Inferior parietal cortex (tissue), 1 donor: Measurements from ENCODE around the gene RASAL3.

ENCODE experiments used
- DNase-seq: peaks from one replicate; pipeline ENCODE4 v3.0.0-alpha.2; 2016; ENCODE audit errors: extremely low spot score

RASAL3 gene

DNA sequence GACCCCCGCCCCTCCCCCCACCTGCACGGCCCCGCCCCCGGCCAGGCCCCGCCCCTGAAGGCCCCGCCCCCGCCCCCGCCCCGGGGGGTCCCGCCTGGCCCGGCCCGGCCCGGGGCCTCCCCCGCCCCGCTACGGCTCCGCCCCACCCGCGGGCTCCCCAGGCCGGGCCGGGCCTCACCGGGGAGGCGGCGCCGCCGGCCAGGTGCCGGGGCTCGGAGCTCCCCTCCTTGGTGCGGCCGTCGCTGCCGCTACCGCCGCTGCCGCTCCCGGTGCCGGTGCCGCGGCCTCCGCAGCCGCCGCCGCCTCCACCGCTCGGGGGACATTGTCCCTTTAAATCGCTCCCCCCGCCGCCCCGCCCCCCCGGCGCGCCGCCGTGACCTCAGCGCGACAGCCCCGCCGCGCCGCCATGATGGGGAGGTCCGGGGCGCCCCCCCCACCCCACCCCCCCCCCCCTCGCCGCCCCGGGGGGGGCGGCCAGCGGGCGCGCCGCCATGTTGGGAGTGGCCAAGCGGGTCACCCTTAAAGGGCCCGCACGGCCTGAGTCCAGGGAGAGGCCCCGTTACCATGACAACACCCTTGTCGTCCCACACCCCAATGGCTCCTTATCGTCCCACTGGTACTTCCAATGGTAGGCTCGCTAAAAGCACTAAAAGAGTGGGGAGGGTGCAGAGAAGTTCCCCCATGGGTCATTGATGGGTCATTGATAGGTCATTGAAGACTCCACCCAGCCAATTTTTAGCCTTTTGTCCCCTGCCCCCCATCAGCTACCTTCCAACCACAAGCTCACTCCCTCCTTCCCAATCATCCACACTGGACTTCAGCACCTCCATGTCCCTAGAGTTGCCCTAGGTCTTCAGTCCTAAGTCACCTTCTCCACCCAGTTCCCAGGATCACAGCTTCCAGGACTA lies 14.5 kb downstream of the RASAL3 start, which contains the start of gene WIZ:
Gene WIZ, minus strand, starts transcription at position 337 of the 908 bp plus-strand sequence. CDS start 1,649 bp downstream, outside the sequence.
- DNase-seq, result peak; percentile 54

DNA sequence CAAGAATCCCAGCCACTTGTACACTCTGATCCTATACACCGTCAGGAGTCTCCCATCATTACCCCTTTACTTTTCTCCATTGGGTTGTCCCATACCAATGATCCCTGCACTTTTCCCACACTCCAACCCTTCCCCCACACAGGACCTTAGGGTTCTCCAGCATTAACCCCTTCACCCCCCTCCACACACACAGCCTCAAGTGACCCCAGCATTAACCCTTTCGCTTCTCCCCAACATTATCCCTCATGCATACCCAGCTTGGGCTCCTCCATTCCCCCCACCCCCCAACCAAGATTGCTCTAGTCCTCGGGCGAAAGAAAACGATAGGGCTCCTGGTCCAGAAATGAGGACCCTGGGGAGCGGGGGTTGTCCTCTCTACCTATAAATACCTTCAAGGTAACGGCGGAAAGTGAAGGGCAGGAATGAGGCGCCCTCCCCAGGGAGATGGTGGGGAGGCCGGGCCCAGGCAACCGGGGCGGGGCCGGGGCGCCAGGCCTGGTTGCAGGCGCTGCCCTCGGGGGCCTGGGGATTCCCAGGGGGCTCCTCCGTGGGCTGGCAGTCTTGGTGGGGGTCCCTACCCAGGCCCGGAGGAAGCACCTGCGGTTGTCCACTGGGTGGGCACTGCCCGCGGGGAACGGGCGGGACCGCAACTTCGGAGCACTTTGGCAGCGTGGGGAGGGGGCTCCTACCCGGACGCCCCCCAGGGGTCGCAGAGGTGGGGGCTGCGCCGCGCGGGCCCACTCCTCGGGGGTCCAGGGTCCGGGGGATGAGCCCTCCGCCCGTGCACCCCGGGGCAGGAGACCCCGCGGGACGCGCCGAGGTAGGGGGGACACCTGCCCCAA lies 15.3 kb downstream of the RASAL3 start:
- DNase-seq, result no peak

DNA sequence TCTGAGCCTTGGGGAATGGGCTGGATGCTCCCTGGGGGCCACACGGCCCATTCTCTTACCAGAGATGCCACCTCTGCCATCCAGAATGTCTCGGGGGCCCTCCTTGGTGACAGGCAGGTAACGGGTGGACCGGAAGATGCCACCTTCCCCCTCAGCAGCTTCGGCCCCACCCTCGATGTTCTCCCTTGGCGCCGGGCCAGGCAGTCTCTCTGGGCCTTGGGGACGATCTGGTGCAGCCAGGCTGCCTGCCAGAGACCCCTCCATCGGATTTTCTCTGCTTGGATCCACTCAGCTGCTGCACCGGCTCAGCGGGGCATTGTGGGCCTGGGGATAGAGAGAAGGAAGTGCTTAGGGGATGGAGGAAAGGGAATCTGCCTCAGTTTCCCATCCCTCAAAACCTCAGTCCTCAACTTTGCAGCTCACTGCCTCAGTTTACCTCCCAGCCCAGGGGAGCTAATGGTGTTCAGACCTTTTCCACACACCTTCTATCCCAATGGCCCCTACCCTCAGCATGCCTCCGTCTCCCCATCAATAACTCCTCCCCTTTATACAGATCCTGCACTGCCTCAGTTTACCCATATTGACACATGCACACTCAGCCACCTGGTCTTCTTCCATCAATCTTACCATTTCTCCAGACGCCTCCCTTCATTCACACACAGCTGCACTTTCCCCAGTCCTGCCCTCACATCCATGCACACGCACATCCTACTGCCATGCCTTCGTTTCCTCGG lies 16.1 kb downstream of the RASAL3 start:
- no peak for DNase-seq

DNA sequence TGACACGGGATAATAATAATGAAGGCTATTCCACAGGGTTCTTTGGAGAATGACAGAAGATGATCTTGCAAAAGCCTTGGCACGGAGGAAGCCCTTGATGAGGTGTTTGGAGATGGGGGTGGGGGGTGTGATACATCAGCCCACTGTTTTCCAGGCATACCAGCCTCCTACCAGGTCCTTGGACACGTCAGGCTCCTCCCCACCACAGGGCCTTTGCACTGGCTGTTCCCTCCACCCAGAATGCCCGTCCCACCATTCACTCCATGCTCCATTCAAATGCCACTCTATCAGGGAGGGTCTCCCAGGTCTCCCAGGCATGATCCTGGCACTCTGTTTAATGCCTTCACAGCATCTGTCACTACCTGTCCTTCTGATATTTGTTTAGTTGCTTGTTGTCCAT lies 17.3 kb downstream of the RASAL3 start:
- no peak for DNase-seq

DNA sequence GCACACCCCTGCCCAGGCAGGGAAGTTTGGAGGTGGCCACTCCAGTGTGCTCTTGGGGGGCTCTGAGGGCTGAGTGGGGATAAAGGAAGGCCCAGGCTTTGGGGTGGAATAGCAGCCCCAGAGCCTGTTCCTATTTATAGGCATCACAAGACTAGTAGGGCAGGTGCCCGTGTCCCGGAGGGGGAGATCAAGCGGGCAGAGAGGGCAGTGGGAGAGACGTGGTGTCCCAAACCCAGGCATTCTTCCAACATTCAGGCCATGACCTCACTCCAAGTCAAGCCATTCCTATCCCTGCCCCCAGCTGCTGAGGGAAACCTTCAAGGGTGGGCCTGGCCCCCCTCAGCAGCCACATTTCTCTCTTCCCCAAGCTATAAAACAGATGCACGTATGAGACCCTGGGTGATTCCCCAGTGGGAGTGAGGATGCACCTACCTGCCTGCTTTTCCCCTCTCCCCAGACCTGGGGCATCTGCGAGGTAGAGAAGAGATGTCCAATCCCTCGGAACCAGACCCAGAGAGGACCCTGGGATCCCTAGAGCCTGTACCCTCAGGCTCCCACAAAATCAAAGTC lies 18.5 kb downstream of the RASAL3 start:
- DNase-seq, result no peak

DNA sequence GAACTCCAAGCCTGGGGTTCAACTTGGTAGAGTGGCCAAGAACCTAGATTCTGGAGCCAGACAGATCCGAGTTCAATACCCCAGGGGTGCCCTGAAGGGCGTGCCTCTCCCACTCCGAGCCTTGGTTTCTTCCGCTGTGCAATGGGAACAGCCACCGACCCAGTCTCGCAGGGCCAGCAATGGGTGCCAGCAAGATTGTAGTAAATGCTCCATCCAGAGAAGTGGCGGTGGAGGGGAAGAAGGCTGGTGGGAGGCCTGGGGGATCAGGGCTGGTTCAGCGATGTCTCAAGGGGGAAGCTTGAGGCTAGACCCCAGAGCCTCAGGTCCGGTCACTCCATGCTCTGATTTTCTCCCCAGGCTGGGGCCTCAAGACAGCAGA lies 19.1 kb downstream of the RASAL3 start:
- DNase-seq, result no peak

DNA sequence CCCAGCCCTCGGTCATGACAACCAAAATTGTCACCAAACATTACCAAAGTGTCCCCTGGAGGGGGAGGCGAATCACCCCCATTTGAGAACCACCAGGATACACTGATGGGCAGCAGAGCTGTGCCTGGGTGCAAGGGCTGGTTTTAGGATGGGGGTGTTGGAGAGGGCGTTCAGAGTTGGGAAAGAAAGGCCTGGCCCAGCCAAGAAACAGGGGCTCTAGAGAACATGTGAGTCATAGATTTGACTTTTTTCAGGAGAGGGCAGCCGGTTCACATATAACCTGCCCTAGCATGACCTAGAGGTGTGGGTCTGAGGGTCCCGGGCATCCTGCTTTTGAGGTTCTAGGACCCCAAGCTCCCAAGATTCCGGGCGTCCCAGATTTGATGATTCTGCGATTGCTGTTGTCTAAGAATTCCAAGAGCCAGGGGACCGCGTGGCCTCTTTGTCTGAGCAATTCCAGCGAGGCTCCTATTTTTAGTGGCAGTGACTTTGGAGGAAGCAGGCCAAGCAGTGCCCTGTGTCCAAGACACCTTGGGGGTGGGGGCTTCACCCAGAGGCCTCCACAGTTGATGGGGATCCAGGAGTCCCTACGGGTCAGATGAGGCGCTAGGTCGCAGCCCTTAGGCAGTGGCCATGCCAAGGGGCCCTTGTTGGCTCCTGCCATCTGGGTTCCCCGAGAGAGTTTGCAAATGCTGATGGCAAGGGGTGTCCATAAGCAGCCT lies 19.7 kb downstream of the RASAL3 start:
- no peak for DNase-seq

DNA sequence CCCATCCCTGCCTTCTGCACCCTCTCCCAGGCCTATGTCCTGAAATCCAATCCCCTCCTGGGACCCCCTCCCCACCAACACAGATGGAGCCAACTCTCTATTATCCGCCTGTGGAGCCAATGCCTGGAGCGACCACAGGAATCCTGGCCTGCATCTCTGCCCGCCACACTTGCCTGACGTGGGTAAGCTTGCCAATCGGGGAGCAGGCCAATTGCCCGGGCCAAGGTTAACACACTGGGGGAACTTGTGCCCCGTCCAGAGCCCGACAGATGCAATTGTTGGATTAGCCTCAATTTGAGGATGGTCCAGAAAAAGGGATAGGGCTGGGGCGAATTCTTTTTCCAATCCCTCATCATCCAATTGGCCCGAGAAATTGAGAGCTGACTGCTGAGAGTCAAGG lies 20.5 kb downstream of the RASAL3 start:
- no peak for DNase-seq

DNA sequence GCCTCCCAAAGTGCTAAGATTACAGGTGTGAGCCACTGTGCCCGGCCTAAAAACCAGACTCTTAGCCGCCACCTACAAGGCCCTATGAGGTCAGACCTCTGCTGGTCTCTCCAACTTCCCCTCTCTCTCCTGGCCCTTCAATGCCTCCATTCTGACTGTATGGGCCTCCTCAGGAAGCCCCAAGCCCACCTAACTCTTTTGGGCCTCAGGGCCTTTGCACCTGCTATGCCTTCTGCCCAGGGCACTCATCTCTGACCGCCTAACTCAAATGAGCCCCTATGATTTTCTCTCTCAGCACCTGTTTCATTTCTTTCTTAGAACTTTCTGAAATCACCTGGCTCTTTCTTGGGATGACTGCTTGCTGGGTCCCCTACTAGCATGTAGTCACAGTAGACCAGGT lies 21.0 kb downstream of the RASAL3 start:
- DNase-seq, result no peak

DNA sequence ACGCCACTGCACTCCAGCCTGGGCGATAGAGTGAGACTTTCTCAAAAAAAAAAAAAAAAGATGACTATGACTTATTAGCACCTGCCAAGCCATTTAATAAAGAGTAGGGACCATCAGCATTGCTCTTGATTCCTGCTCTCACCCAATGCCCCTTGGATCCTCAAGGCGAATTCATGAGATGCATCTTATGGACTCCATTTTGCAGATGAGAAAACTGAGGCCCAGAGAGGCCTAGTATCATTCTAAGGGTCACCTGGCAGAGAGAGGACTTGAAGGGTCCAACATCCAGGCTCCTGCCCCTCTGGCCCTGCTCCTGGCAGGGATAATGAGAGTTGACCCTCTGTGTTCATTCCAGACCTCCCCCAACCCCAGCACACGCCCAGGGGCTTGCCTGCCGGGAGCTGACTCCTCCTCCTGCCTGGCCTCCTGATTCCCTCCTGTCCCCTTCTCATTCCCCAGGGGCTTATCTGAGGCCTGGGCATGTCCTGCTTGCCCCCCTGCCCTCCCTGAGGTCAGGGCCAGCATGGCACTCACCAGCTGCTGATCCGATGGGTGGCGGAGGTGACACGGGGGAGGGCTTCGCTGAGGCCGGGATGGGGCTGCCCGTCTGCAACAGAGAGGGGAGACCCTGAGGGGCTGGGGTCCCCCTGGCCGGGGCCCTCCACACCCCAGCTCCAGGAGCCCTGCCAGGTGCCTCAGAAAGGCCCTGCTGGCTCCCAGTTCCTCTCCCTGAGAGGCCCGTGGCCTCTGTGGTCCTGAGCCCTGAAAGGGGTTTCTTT lies 22.0 kb downstream of the RASAL3 start:
- DNase-seq, result no peak

DNA sequence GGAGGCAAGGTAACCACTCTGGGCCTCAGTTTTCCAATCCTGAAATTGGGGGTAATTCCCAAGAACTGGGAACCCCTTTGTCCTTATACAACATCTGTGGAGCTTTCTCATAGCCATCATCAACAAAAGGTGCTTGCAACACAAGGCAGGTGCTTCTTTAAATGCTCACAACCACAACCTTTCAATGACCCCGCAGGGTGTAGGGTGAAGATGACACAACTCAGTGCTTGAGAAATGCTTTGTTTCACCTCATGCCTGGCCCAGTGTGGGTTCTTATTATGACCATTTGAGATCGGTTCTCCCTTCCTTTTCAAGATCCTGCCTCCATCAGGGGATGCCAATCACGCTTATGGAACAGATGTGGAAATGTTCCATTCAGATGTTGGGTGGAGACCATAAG lies 23.0 kb downstream of the RASAL3 start:
- DNase-seq, result no peak

DNA sequence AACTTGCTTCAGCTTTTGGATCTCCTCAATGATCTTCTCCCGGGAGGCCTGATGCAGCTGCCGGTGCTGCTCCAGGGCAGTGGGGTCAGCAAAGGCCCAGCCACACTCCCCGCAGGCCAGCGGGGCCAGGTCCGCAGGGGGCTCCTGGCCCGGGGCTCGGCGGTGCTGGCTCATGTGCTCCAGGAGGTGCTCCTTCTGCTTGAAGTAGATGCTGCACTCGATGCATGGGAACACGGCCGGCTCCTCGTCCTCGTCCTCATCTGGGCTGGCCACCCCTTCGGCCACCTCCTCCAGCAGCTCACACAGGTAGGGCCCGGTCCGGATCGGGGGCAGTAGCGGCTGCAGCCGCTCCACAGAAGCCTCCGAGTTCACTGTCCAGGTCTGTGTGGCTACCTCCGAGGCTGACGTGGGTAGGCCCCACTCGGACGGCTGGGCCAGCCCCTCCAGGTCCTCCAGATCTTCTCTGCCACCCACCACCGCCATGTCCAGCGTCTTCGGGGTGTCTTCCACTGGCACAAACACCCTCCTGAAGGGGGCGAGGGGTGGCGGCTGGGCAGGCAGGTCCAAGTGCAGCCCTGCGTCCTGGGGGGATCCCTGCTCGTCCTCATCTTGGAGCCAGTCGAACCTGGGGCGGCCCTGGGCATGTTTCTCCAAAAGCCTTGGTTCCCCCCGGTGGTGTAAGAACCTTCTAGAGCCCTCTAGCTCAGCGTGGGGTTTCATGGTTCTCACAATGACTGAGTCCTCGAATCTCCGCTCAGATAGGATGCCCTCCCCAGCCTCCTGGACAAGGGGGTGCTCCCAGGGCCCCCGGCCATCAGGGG lies 24.3 kb downstream of the RASAL3 start:
- DNase-seq, result no peak

DNA sequence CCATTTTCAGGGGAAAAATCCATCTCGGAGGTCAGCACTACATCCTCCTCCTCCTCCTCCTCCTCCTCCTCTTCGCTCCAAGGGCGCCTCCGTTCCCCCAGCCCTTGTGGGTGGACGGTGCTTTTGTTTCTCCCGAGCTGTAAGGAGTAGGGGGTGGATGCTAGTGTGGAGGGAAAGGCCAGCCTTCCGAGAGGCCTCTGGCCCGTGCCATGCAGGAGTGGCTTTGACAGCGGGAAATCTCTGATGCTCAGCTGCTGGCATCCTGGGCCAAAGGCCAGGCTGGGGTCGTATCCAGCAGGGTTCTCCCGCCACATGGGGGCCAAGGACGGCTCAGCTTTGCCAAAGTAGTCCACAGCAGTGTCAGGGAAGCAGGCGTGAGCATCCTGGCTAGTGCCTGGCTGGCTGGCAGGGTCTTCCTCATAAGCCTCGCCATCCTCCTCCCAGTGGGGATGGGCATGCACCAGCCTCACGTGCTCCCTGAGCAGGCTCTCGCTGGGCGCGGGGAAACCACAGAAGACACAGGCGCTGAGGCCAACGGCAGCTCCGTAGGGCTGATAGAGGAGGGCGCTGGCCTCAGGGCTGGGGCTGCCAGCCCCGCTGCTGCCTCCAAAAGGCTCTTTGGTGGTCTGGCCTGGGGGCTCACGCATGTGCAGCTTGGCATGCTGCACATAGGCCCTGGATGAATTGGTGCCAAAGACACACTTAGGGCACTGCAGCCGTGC lies 25.1 kb downstream of the RASAL3 start:
- DNase-seq, result no peak

DNA sequence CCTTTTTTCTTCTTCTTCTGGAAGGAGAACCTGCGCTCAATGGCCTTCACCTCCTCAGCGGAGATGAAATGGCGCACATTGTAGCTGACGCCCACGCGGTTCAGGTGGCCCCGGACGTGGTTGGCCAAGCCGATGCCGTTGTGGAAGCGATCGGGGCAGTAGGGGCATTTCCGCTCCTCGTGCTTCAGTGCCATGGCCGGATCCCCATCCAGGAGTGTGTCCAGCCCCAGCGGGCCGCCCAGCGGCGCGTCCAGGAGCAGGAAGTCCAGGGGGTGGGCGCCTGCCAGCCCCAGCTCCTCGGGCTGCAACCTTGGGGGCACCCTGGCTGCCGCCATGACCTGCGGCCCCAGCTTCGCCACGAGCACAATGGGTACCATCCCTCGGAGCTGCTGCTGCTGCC lies 25.8 kb downstream of the RASAL3 start:
- no peak for DNase-seq

DNA sequence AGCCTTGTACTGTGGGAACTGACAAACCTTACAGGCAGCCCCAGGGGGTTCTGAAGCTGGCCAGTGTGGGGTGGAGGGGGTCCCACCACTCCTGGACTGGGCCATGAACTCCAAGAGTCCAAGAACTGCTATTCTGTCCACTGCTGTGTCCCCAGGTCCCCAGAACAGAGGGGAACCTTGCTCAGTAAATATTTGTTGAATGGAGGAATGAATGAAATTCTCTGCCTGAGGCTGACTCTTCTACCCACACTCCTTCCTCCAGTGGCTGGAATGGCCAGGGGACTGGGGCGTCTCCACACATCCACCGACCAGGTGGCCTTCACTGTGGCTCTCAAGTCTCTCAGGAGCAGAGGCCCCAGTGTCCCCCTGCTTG lies 26.2 kb downstream of the RASAL3 start:
- no peak for DNase-seq

DNA sequence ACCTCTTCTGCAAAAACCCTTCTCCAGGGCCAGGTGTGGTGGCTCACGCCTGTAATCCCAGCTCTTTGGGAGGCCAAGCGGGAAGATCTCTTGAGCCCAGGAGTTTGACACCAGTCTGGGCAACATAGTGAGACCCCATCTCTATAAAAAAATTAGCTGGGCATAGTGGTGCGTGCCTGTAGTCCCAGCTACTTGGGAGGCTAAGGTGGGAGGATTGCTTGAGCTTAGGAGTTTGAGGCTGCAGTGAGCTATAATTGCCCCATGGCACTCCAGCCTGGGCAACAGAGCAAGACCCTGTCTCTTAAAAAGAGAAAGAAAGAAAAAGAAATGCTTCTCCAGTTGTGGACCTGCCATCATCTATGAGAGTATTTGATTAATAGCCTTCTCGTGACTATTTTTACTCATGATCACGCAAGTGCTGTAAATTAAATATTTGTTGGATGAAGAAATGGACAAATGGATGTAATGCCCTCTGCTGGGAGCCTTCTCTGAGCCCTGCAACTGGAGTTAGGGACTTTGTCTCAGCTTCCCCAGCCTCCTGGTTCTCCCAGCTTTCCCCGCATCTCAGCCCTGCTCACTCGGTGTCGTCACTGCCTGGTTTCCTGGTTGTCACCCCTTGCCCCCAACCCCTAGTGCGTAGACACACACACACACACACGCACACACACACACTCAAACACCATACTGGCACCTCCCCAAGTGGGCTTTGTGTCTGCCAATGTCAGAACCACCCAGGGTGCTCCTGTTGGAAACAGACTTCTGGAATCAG lies 26.8 kb downstream of the RASAL3 start:
- DNase-seq, result no peak

DNA sequence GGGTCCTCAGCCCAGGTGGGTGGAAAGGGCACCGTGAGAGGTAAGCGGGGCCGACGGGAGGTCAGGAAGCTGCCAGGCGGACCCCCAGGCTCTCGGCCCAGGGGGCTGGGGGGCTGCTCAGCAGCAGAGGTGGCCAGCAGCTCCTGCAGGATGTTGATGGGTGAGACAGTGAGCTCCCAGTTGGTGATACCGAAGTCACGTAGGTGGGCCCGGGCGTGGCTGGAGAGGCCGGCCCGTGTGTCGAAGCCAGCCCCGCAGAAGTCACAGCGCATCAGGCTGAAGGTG lies 27.6 kb downstream of the RASAL3 start:
- DNase-seq, result no peak
